ENCODE measurements around the gene TP53BP1.

TP53BP1 gene

DNA sequence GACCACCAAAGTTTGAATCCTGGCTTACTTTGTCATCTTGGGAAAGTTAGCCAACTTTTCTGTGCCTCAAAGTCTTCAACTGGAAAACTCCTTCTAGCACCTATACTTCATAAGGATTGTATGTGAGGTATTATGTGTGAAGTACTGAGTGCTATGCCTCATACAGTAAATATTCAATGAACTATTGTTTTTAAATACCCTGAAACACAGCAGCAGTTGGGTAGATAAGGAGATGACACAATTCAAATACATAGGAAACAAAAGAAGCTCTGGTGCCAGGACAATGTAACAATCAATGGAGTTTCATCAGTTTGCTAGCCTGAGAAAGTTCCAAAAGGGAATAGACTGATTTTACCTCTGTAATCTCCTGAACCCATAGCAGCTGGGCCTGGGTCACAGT is 78.8 kb downstream of the TP53BP1 start:
- no peak for TF ChIP-seq CTCF (conservative IDR thresholded peaks at IDR 0.05; ENCODE audit: low read length)
- peak; percentile 9 for DNase-seq (ENCODE audit: low read depth)
- no peak overlapping the region for H3K4me3 ChIP-seq (ENCODE audit: low read length)

DNA sequence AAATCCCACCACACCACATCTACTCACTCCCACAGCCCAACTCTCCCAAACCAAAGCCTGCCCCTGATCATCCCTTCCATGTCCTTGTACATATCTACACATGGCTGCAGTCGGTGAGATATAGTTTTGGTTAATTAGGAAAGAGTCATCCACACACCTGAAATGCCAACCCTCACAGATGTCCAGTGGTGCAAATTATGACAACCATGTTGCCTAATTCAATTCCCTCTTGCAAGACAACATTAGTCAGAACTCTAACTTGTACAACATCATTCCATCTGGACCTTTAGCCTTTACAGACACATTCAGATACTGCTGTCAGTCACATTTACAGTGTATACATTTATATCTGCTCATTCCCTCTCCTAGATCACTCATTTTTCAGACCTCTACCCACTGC is 80.9 kb downstream of the TP53BP1 start:
- TF ChIP-seq CTCF (conservative IDR thresholded peaks at IDR 0.05; ENCODE audit: low read length), result no peak
- no peak for DNase-seq (ENCODE audit: low read depth)
- H3K4me3 ChIP-seq (ENCODE audit: low read length), result no peak overlapping the region

GRCh38 chr15:43410572-43411214 is 82.3 kb downstream of the TP53BP1 start:
- TF ChIP-seq CTCF (conservative IDR thresholded peaks at IDR 0.05; ENCODE audit: low read length), result no peak
- H3K4me3 ChIP-seq (ENCODE audit: low read length), result no peak overlapping the region
- peak; percentile 45 for DNase-seq (ENCODE audit: low read depth)

DNA sequence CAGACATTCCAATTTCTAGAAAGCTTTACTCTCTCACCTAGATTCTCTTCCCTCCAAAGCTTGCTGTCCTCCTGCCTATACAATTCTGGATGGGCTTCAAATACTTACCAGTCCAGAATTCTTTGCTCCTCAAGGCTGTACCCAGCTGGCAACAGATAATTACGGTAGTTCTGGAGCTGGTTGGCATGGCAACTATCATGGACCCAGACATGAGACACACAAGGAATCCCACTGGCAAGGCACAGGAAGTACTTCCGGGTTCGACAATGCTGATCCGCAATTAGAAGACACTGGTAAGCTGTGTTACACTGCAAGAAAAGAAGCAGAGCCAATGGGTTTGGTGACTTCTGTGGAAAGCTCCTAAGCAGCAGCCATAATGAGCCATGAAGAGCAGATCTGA is 84.2 kb downstream of the TP53BP1 start:
- H3K4me3 ChIP-seq (ENCODE audit: low read length), result no peak overlapping the region
- no peak for DNase-seq (ENCODE audit: low read depth)
- TF ChIP-seq CTCF (conservative IDR thresholded peaks at IDR 0.05; ENCODE audit: low read length), result no peak

GRCh38 chr15:43406808-43407207 is 86.1 kb downstream of the TP53BP1 start:
- no peak overlapping the region for H3K4me3 ChIP-seq (ENCODE audit: low read length)
- TF ChIP-seq CTCF (conservative IDR thresholded peaks at IDR 0.05; ENCODE audit: low read length), result no peak
- DNase-seq (ENCODE audit: low read depth), result no peak

- H3K4me3 ChIP-seq (ENCODE audit: low read length), result no peak overlapping the region
- DNase-seq (ENCODE audit: low read depth), result peak; percentile 39
- TF ChIP-seq CTCF (conservative IDR thresholded peaks at IDR 0.05; ENCODE audit: low read length), result no peak
Observed at GRCh38 chr15:43406189-43406588, 86.8 kb downstream of the TP53BP1 start.

DNA sequence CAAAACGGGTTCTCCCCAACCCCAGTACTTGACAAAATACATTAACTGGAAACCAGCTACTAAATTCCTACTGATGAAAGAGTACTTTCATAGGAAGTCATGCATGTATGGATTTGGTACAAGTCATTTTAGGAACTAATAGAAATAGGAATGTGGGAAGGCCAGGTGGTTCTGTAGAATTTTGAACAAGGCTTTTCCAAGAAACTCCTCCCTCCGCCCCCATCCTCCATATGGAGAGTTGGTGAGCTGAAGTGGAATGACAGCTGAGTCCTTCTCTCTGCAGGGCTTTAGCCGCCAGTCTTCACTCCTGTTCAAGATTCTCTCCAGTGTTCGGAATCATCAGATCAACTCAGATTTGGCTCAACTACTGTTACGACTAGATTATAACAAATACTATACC is 88.8 kb downstream of the TP53BP1 start:
- DNase-seq (ENCODE audit: low read depth), result no peak
- no peak overlapping the region for H3K4me3 ChIP-seq (ENCODE audit: low read length)
- TF ChIP-seq CTCF (conservative IDR thresholded peaks at IDR 0.05; ENCODE audit: low read length), result no peak
